PC-9 (cell line): Measurements from ENCODE around the gene MAGI2. TPM values are rescaled to one million over a fixed set of nuclear protein-coding genes. Genes with fewer than 3 reads are reported as not detected.

ENCODE experiments used
- BruUV-seq: library from RNA; stranded (reverse); fragments of 400-500 nt; replicated peaks from 2 replicates; lab custom pipeline; 2021; lab: Mats Ljungman, UMichigan
- CTCF ChIA-PET: fragments of 300-600 bp; sonication (Branson Sonifier 250); formaldehyde crosslinking; loops from one replicate; lab custom pipeline; 2022; ENCODE audit warnings: antibody characterized with exemption; lab: Charles Lee
- POLR2A ChIA-PET: fragments of 300-600 bp; sonication (Branson Sonifier 250); formaldehyde crosslinking; loops from one replicate; lab custom pipeline; 2022; ENCODE audit warnings: antibody characterized with exemption; ENCODE audit not compliant: unreplicated experiment; lab: Charles Lee
- DNase-seq, 2 experiments: peaks; one replicate each; pipeline versions ENCODE4 v3.0.0 to v3.0.0-alpha.2; 2015 to 2022; ENCODE audit warnings: mixed read lengths in 1 of 2
- H2AFZ ChIP-seq: fragments of 200-600 bp; sonication (generic); 2 replicates; pipeline ENCODE4 v1.8.1; 2017; ENCODE audit warnings: antibody characterized with exemption
- H3F3A ChIP-seq: fragments of 200-600 bp; sonication (generic); 2 replicates; pipeline ENCODE4 v1.8.1; 2017; ENCODE audit warnings: antibody characterized with exemption, mild to moderate bottlenecking, low read depth; ENCODE audit not compliant: insufficient read depth
- H3K27ac ChIP-seq: fragments of 200-600 bp; sonication (generic); 2 replicates; pipeline ENCODE4 v1.6.1; 2016; ENCODE audit warnings: mixed run types
- H3K27me3 ChIP-seq: fragments of 200-600 bp; sonication (generic); 2 replicates; pipeline ENCODE4 v1.6.1; 2016; ENCODE audit warnings: low read depth, mixed run types; ENCODE audit not compliant: insufficient read depth
- H3K36me3 ChIP-seq: fragments of 200-600 bp; sonication (generic); 2 replicates; pipeline ENCODE4 v1.6.1; 2016; ENCODE audit warnings: low read depth, mixed run types
- H3K4me1 ChIP-seq: fragments of 200-600 bp; sonication (generic); replicated peaks from 2 replicates; pipeline ENCODE4 v1.6.1; 2016; ENCODE audit warnings: mixed run types; ENCODE audit not compliant: insufficient read depth
- H3K4me2 ChIP-seq: fragments of 200-600 bp; sonication (generic); 2 replicates; pipeline ENCODE4 v1.6.1; 2017; ENCODE audit warnings: mixed run types
- H3K4me3 ChIP-seq: fragments of 200-600 bp; sonication (generic); 2 replicates; pipeline ENCODE4 v1.6.1; 2016; ENCODE audit warnings: mixed run types
- H3K79me2 ChIP-seq: fragments of 200-600 bp; sonication (generic); 2 replicates; pipeline ENCODE4 v1.6.1; 2017; ENCODE audit warnings: low read depth, mixed run types
- H3K9me2 ChIP-seq: fragments of 200-600 bp; sonication (generic); 2 replicates; pipeline ENCODE4 v1.8.1; 2017; ENCODE audit warnings: mild to moderate bottlenecking; ENCODE audit not compliant: insufficient read depth
- H3K9me3 ChIP-seq: fragments of 200-600 bp; sonication (generic); 2 replicates; pipeline ENCODE4 v1.8.1; 2016; ENCODE audit warnings: low read depth; ENCODE audit not compliant: insufficient read depth
- H4K20me1 ChIP-seq: fragments of 200-600 bp; sonication (generic); 2 replicates; pipeline ENCODE4 v1.8.1; 2017; ENCODE audit not compliant: insufficient read depth
- EZH2 ChIP-seq: fragments of 200-600 bp; sonication (generic); IDR thresholded peaks from 2 replicates; pipeline ENCODE4 v1.8.0; 2017; ENCODE audit warnings: antibody characterized with exemption, low read depth
- intact Hi-C: fragments of 100-400 bp; cut with micrococcal nuclease; formaldehyde crosslinking; loops from one replicate; pipeline ENCODE4 v1.10.0; 2022; ENCODE audit not compliant: unreplicated experiment
- total RNA-seq: library from RNA; stranded (reverse); gene quantifications from 2 replicates; pipeline ENCODE4 v1.2.3, GENCODE V29; 2021
- TF ChIP-seq, protein P1 (sequence below): fragments of 200-600 bp; sonication (generic); conservative IDR thresholded peaks from 2 replicates; pipeline ENCODE4 v1.6.1; 2017; ENCODE audit warnings: mixed run types, antibody characterized with exemption, mild to moderate bottlenecking, moderate library complexity

MAGI2 gene
- total RNA-seq, 1 experiment from 2014 or later: 0.92 TPM

DNA sequence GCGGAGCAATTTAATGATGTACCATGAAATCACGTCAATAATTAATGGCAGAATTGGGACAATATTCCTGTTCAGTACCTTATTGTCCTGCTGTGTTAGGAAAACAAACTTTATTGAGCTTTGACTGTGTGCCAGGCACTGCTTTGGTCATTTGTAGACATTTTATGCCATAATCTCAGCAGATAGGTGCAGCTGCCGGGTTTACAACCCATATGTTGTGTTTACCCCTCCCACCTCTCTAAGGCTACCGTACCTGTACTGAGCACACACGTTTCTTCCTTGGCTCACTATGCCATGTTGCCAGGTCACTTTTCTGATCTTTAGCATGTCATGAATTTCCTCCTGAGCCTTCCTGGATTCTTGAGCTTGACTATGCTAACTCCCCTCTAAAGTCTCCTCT, 1232.7 kb downstream of the MAGI2 start:
- no TSS peak for BruUV-seq
- H3K36me3 ChIP-seq: no peaks in the 10 kb centered on the region
- no peak overlapping the region for H3K4me3 ChIP-seq

DNA sequence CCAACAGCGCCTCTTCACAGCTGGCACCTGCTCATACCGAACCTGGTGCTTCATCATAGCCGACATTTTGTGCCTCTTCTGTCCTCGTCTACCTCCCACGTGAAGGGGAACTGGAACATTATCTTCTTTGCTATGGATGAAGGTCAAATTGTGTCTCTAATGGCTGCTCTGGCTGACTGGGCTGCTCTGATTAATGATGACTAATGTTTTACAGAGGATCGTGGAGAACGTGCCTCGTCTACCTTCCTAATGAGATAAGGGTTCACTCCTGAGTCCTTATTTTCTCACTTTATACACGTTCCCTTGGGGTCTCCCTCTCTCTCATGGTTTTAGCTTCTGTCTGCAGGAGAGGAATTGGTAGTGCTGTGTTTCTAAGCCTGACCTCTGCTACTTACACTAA, 1234.6 kb downstream of the MAGI2 start:
- H2AFZ ChIP-seq: no peak overlapping the region
- H3K9me3 ChIP-seq: no peaks in the 10 kb centered on the region
- BruUV-seq: no TSS peak
- intact Hi-C loops: no loop called here
- H4K20me1 ChIP-seq: no peaks in the 10 kb centered on the region; the same call in 1 of the 2 replicates
- DNase-seq: no peak
- no peak overlapping the region for H3K27ac ChIP-seq
- no peaks in the 10 kb centered on the region for H3K79me2 ChIP-seq
- TF ChIP-seq, protein P1, sequence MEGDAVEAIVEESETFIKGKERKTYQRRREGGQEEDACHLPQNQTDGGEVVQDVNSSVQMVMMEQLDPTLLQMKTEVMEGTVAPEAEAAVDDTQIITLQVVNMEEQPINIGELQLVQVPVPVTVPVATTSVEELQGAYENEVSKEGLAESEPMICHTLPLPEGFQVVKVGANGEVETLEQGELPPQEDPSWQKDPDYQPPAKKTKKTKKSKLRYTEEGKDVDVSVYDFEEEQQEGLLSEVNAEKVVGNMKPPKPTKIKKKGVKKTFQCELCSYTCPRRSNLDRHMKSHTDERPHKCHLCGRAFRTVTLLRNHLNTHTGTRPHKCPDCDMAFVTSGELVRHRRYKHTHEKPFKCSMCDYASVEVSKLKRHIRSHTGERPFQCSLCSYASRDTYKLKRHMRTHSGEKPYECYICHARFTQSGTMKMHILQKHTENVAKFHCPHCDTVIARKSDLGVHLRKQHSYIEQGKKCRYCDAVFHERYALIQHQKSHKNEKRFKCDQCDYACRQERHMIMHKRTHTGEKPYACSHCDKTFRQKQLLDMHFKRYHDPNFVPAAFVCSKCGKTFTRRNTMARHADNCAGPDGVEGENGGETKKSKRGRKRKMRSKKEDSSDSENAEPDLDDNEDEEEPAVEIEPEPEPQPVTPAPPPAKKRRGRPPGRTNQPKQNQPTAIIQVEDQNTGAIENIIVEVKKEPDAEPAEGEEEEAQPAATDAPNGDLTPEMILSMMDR: no peak
- no peak for TF ChIP-seq EZH2
- H3K36me3 ChIP-seq: no peaks in the 10 kb centered on the region
- ChIA-PET CTCF (no interaction called here), POLR2A (no interaction called here)
- H3K27me3 ChIP-seq: peaks cover 11% of the 10 kb centered on the region; the same call in 1 of the 2 replicates
- H3K4me2 ChIP-seq: no peak overlapping the region
- no peaks in the 10 kb centered on the region for H3K4me1 ChIP-seq
- no peaks in the 10 kb centered on the region for H3F3A ChIP-seq
- no peak overlapping the region for H3K4me3 ChIP-seq
- H3K9me2 ChIP-seq: no peaks in the 10 kb centered on the region

More for the DNA sequence above, 1232.7 kb downstream of the MAGI2 start:
- Histone ChIP-seq H3K27me3 (no peaks in the 10 kb centered on the region), H4K20me1 (no peaks in the 10 kb centered on the region; the same call in 1 of the 2 replicates), H3K27ac (no peak overlapping the region), H3K79me2 (no peaks in the 10 kb centered on the region), H3K4me1 (no peaks in the 10 kb centered on the region), H3K4me2 (no peak overlapping the region), H3F3A (no peaks in the 10 kb centered on the region), H2AFZ (no peak overlapping the region), H3K9me2 (no peaks in the 10 kb centered on the region), H3K9me3 (no peaks in the 10 kb centered on the region)
- intact Hi-C loops: loop anchor here (10.0 kb wide), 1 partner anchor 566 kb away; no protein-coding TSS in a partner anchor
- ChIA-PET CTCF (no interaction called here), POLR2A (no interaction called here)
- TF ChIP-seq EZH2: no peak
- TF ChIP-seq, protein P1: no peak
- DNase-seq: no peak

DNA sequence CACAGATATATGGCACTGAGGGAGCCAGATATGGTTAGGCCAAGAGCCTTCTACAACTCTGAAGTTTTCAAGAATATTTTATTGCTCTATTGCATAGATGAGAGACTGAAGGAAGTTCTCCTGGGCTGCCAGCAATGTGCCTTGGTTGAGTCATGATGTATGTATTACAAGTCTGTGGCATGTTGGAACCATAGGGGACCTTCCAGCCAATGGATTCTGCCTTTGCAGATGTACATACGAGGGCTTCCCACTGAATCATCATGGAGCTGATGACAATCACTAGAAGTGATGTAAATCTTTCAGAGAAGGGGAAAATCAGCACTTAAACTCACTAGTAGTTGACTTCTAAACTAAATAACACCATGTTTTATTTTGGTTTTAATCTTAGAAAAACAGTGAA, 1235.4 kb downstream of the MAGI2 start:
- TF ChIP-seq EZH2: no peak
- TF ChIP-seq, protein P1: no peak
- DNase-seq: no peak
- Histone ChIP-seq H3K9me3 (no peaks in the 10 kb centered on the region), H3K27me3 (peaks cover 14% of the 10 kb centered on the region; the same call in 1 of the 2 replicates), H3K4me2 (no peak overlapping the region), H3K27ac (no peak overlapping the region), H3K4me3 (no peak overlapping the region), H2AFZ (no peak overlapping the region), H3K4me1 (no peaks in the 10 kb centered on the region), H3K9me2 (no peaks in the 10 kb centered on the region), H3K36me3 (no peaks in the 10 kb centered on the region), H4K20me1 (no peaks in the 10 kb centered on the region; the same call in 1 of the 2 replicates), H3F3A (no peaks in the 10 kb centered on the region), H3K79me2 (no peaks in the 10 kb centered on the region)
- intact Hi-C loops: no loop called here
- ChIA-PET POLR2A (no interaction called here), CTCF (no interaction called here)
- BruUV-seq: no TSS peak
